GM18505 (cell line): Measurements from ENCODE around the gene SLC2A1.

Experiments used
- ATAC-seq: cut with Tn5 transposase; IDR thresholded peaks from one replicate; pipeline ENCODE4 v1.9.1; 2021; ENCODE audit not compliant: unreplicated experiment
- POLR2A ChIP-seq: IDR thresholded peaks from 4 replicates; pipeline ENCODE4 v1.6.1; 2011; ENCODE audit warnings: borderline replicate concordance; ENCODE audit not compliant: insufficient read depth, insufficient read length; ENCODE audit errors: extremely low read depth

Gene SLC2A1

DNA sequence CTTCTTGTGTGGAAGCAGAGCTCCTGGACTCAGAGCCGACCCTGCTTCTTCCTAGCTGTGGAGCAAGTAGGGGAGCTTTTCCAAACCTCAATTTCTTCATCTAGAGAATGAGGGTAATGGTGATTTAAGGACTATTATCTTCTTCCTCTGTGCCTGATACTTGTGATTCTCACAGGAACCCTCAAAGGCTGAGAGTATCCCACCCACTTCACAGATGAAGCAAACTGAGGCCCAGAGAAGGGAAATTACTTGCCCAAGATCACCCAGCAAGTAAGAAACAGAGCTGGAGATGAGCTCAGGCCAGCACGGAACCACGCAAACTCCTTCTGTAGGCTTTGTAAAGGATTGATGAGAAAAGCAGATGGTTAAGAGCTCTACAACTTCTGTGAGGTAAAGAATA, 15.1 kb upstream of the SLC2A1 start:
- no peak for TF ChIP-seq POLR2A
- ATAC-seq, result no peak

DNA sequence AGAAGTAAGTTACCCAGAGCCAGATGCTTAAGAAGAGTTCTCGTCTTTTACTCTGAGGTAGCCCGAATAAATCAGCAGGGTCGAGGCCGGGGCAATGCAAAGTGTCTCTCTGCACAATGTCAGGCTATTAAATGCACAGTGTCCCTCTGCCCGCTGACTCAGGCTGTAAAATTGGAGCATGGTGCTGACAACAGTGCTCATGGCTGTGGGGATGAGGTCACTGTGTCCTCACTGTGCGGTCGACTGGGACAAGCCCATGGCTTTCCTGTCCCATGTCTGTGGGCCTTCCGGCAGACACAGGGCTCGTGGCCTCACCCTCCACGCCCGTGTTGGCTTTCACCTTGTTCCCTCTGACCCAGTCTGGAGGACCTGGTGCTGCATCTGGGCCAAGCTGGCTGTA, 14.6 kb upstream of the SLC2A1 start:
- no peak for TF ChIP-seq POLR2A

DNA sequence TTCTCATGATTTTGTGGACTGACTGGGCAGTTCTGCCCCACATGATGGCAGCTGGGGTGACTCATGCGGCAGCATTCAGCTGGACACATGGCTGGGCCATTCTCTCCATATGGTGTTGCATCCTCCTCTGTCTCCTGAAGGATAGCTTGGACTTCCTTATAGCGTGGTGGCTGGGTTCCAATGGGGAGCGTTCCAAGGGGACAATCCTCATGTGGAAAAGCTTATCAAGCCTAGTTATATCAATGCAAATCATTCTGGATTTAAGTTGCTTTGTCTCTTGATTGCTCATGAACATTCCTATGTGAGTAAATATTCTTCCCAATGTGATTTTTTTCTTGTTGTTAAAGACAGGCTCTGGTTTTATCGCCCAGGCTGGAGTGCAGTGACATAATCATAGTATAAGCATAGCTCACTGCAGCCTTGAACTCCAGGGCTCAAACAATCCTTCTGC, 13.2 kb upstream of the SLC2A1 start:
- ATAC-seq, result no peak
- no peak for TF ChIP-seq POLR2A

More for the DNA sequence above, 14.6 kb upstream of the SLC2A1 start:
- no peak for ATAC-seq

DNA sequence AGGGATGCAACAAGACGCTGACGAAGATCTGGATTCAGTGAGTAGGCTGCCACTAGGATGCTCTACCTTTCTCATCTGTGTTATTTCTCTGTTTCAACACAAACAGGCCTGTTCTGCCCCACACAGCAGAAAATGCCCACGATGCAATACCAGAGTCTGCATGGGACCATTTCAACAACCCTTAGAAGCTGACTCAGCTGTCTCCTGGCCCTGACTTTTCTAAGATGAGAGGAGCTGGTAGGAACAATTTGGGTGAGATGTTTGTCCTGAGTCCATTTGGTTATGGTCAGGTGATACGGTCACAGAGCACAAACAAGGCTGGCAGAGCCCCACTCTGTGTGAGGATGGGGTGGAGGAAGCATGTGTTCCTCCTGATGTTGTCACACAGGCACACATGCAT, 11.5 kb upstream of the SLC2A1 start:
- no peak for ATAC-seq
- no peak for TF ChIP-seq POLR2A

DNA sequence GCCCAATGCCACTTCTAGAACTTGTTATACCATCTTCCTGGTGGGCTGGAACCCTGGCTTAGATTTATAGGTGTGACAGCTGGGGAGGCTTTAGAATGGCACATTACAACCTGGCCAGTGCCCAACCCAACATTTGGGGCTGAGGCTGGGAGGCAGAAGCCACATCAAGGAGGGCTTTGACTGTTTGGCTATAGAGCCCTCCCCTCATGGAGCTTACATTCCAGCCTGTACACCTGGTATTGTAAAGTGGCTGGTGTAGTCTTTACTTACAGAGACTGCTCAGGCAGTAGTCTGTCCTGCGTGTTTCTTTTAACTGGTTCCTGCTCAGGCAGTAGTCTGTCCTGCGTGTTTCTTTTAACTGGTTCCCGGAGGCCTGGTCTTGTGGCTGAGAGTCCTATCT, 10.0 kb upstream of the SLC2A1 start:
- TF ChIP-seq POLR2A, result no peak
- ATAC-seq, result no peak

DNA sequence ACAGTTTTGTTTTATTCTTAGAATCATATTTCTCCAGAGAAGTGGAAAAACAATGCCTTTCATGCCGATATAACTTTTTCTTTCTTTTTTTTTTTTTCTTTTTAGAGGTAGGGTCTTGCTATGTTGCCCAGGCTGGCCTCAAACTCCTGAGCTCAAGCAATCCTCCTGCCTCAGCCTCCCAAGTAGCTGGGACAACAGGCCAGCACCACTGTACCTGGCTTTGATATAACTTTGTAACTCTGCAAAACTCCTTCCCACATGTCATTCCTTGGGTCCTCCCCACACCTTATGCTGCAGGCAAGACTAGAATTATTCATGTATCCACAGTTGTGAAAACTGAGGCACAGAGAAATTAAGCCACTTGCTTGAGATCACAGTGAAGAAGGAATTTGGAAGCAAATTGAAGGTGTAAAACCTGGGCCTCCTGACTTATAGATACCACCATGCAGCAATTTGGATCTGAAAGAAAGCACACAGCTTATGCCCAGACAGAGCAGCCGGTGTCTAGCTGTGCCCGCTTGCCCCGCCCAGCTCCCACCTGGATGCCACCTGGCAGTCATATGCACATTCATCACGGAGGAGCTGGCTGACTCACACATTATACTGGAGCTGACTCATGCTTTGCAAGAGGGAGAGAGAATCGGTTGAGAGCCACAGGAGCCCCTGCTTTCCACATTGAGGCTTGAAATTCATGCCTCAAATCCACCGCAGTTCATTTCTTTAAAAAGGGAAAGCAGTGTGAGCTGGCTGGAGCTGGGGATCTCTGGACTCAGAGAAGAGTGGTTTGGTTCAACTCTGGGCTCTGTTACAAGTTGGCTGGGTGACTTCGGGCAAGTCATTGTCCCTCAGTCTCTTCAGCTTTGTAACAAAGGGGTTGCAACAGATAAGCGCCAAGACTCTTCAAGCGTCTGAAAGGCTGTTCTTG, 8.3 kb upstream of the SLC2A1 start:
- no peak for TF ChIP-seq POLR2A
- ATAC-seq, result no peak

DNA sequence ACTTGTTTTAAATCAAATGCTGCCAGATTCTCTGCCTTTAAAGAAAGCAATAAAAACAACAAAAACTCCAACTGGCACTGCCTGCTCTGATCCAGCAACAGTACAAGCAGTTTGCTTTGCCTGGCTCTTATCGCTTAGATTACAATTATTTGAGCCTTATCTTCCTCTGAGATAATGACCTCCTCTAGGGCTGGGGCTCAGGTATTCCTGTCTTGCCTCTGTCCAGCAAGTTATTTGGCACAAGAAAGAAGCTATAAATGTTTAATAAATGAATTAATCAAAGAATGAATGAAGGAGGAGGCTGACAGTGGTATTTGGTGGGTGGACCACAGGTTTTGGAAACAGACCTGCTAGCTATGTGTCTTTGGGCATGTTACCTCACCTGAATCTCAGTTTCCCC, 6.7 kb upstream of the SLC2A1 start:
- ATAC-seq, result no peak

DNA sequence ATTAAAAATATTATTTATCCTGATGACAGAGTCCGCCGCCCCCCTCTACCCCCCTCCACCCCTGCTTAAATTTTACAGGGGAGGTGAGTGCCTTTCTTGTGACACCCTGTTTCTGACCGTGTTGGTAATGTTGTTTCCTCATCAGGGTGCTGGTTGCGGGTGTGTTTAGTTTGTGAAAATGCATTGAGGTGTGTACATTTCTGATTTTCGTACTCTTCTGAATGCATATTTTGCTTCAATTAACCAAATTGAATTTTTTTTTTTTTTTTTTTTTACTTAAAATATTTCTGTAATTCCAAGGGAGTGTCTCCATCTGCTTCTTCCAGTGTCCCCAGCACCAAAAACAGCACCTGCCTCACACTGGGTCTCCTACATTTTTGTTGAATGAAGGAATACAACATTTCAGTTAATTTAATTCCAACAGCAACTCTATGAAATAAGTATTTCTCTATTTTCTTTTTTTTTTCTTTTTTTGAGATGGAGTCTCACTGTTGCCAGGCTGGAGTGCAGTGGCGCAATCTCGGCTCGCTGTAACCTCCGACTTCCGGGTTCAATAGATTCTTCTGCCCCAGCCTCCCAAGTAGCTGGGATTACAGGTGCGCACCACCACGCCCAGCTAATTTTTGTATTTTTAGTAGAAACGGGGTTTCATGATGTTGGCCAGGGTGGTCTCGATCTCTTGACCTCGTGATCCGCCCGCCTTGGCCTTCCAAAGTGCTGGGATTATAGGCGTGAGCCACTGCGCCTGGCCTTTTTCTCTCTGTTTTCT, 5.6 kb upstream of the SLC2A1 start:
- no peak for ATAC-seq
- TF ChIP-seq POLR2A, result no peak

More for the DNA sequence above, 6.7 kb upstream of the SLC2A1 start:
- TF ChIP-seq POLR2A, result no peak

DNA sequence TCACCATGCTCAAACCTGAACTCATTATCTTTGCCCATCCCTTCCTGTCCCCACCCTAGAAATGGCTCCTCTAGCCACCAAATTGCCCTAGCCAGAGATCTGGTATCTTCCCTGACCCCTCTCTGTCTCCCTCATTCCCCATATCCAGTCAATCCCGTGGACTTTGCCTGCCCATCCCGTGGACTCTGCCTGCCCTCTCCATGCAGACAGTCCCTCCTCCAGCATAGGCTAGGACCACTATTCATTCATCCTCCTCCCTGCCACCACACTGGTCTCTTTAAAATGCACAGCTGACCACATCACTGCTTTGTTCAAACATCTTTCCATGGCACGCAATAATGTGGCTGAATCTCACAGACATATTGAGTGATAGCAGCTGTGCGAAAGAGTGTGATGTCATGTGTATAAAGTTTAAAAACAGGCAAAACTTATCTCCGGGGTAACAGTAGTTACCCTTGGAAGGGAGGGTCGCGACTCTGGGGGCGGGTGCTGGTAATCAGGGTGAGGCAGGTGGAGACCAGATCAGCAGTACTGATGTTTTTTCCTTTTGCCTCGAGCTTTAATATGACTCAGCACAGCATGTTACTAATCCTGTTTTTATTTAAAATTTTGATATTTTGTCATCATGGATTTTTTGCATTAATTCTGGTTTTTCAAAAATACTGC, 4.8 kb upstream of the SLC2A1 start:
- TF ChIP-seq POLR2A, result no peak
- ATAC-seq, result no peak

DNA sequence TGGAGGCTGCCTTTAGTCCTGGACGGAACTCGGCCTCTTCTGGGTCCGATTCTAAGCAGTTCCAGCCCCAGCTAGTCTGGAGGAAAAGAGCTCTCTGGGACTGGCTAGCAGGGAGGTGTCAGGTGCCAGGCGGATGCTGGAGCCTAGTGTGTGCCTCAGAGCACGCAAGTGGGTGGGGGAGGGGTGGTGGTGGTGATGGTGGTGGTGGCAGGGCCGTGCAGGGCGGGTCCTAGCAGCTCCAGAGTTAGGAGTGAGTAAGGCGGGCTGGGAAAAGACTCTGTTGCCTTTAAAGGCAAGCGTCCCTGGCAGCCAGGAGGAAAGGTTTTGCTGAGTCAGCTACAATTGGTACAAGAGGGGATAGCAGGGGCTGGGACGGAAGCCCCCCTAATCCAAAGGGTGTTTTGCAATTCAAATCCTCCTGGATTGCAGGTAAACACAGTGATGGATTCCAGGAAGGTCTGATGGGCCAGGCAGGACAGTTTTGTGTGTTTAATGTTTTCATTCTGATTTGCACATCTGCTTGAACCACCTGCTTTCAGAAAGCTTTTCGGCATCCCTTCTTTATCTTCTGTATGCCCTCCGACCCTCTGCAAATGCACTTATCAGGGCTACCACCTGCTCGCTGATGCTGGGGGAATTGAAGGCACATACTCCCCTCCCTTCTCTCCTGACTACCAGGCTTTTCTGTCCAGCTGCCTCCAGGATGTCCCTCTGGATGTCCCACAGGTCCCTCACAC, 4.1 kb upstream of the SLC2A1 start:
- no peak for TF ChIP-seq POLR2A
- ATAC-seq, result no peak

DNA sequence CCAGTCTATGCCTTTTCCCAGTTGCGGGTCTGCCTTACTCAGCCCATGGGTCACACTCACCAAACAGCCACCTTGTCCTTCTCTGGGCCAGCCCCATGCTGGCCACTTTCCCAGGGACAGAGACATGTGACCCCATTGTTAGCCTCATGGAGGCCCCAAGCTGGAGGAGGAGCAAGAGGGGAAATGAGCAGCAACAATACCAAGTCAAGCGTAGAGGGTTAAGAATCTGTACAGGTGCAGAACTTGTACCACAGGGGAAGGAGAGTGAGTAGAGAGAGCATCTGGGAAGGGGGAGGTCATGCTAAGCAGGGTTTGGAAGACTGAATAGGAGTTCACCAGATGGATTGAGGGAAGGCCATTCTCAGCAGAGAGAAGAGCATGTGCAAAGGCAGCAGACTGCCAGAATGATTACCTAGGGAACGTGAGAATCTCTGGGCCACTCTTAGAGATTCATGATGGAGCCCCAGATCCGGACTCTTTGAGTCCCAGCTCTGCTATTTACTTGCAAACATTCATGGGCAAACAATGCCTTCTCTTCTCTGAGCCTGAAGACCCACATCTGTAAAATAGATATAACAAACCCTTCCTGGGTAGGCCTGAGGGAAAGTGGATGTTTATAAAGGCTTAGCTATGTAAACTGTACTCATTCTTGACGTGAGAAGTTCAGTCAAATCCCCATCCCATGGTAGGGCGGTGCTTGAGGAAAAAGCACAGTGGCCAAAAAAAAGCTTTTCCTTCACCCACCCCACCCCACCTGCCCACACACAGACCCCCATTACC, 2.8 kb upstream of the SLC2A1 start:
- TF ChIP-seq POLR2A, result no peak

More for the DNA sequence above, 2.8 kb upstream of the SLC2A1 start:
- ATAC-seq, result no peak
